DOHH2 (cell line): Measurements from ENCODE around the gene RIN3.
"Not testable (repeated sequence)": the region's sequence is repeated elsewhere in the genome, so short reads cannot be mapped to it uniquely, and the experiment has no call there.

ENCODE experiments used
- EZH2phosphoT487 ChIP-seq: fragments of 200-600 bp; sonication (generic); IDR thresholded peaks from 2 replicates; pipeline ENCODE4 v1.6.1; 2017; ENCODE audit warnings: borderline replicate concordance, mild to moderate bottlenecking, antibody characterized with exemption, low read length, moderate library complexity, mixed read lengths
- TF ChIP-seq, protein P1 (sequence below): fragments of 200-600 bp; sonication (generic); IDR thresholded peaks from one replicate; pipeline ENCODE4 v1.5.1; 2014; ENCODE audit warnings: antibody characterized with exemption, mild to moderate bottlenecking, low read depth, low read length; ENCODE audit not compliant: poor library complexity, severe bottlenecking

DNA sequence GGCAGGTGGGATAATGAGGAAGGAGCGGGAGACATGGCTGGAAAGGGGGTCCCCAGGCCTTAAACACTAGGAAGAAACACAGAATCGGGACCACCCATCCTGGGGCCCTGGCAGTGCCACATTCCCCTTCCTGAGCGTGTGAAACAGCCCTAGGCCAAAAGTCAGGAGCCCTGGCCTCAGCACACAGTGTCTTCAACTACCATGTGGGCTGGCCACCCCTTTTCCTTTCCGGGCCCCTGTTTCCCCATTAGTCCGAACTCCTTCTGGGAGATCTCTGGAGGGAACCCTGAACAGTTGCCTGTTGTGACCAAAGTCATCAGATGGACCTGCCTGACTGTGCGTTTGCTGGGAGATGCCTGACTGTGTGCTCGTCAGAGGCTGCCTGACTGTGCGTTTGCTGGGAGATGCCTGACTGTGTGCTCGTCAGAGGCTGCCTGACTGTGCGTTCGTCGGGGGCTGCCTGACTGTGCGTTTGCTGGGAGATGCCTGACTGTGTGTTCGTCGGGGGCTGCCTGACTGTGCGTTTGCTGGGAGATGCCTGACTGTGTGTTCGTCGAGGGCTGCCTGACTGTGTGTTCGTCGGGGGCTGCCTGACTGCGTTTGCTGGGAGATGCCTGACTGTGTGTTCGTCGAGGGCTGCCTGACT lies 126.0 kb downstream of the RIN3 start:
- TF ChIP-seq, protein P1, sequence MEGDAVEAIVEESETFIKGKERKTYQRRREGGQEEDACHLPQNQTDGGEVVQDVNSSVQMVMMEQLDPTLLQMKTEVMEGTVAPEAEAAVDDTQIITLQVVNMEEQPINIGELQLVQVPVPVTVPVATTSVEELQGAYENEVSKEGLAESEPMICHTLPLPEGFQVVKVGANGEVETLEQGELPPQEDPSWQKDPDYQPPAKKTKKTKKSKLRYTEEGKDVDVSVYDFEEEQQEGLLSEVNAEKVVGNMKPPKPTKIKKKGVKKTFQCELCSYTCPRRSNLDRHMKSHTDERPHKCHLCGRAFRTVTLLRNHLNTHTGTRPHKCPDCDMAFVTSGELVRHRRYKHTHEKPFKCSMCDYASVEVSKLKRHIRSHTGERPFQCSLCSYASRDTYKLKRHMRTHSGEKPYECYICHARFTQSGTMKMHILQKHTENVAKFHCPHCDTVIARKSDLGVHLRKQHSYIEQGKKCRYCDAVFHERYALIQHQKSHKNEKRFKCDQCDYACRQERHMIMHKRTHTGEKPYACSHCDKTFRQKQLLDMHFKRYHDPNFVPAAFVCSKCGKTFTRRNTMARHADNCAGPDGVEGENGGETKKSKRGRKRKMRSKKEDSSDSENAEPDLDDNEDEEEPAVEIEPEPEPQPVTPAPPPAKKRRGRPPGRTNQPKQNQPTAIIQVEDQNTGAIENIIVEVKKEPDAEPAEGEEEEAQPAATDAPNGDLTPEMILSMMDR, result not testable (repeated sequence)
- not testable (repeated sequence) for TF ChIP-seq EZH2phosphoT487
